ENCODE results near the gene VCPKMT.

DNA sequence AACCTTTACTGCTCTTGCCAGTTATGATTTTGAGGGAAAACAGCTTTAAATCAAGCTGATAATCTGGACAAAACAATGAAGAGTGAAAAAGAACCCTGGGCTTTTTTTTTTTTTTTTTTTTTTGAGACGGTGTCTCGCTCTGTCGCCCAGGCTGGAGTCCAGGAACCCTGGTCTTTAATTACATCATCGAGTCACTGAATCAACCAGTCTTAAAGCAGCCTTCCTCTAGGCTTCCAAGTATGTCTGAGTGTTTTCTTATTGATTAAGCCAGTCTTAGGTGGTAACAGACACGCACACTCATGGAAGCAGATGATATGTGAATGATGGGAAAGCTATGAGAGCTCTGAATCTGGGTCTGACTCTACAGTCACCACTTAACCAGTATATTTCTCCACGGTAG, 5.9 kb upstream of the VCPKMT start:
- TF ChIP-seq ZFX (IDR thresholded peaks at IDR 0.05; ENCODE audit: borderline replicate concordance) (no peak), CTCF (IDR thresholded peaks at IDR 0.05) (no peak)

Data from 22Rv1 (cell line).